CD4-positive, CD25-positive, alpha-beta regulatory T cell (primary cell): ENCODE results near the gene TANC1. TPM values are rescaled to one million over a fixed set of nuclear protein-coding genes. Genes with fewer than 3 reads are reported as not detected.

Experiments used
- ATAC-seq, 2 donors: fragments of 150-1000 bp; cut with Tn5 transposase; one replicate each; pipeline ENCODE4 v1.10.0; 2021; ENCODE audit warnings: low read depth in 2 of 2, moderate number of reproducible peaks in 2 of 2, moderate library complexity in 1 of 2
- DNase-seq, 3 donors: peaks; one replicate each; pipeline versions ENCODE4 v3.0.0 to v3.0.0-alpha.2; 2012 to 2022; ENCODE audit warnings: mixed read lengths in 1 of 3
- H3K27ac ChIP-seq: one replicate; pipeline ENCODE4 v1.7.0; 2013; ENCODE audit warnings: mild to moderate bottlenecking, low read length; ENCODE audit not compliant: insufficient read depth, poor library complexity, severe bottlenecking
- H3K27me3 ChIP-seq: one replicate; pipeline ENCODE4 v1.7.0; 2013; ENCODE audit warnings: low read length; ENCODE audit not compliant: control insufficient read depth, insufficient read depth
- H3K36me3 ChIP-seq: one replicate; pipeline ENCODE4 v1.7.0; 2013; ENCODE audit warnings: mild to moderate bottlenecking, low read length, moderate library complexity; ENCODE audit not compliant: control insufficient read depth, insufficient read depth
- H3K4me1 ChIP-seq: 2 replicates; pipeline ENCODE4 v1.7.0; 2013; ENCODE audit warnings: mild to moderate bottlenecking, low read length; ENCODE audit not compliant: insufficient read depth, control insufficient read depth, poor library complexity, severe bottlenecking
- H3K4me3 ChIP-seq: one replicate; pipeline ENCODE4 v1.7.0; 2013; ENCODE audit warnings: low read depth, mild to moderate bottlenecking, low read length, moderate library complexity
- H3K9me3 ChIP-seq, 2 experiments: 1 replicate in 1 of 2; 2 replicates in 1 of 2; pipeline ENCODE4 v1.7.0; 2013; ENCODE audit warnings: low read length in 2 of 2, mild to moderate bottlenecking in 1 of 2, moderate library complexity in 1 of 2; ENCODE audit not compliant: control insufficient read depth in 2 of 2
- H3K27ac Mint-ChIP-seq, 3 donors: one replicate each; pipeline ENCODE4 v1.8.0; 2020 to 2022; ENCODE audit warnings: mild to moderate bottlenecking in 3 of 3, mixed read lengths in 3 of 3, moderate library complexity in 2 of 3
- H3K27me3 Mint-ChIP-seq: one replicate; pipeline ENCODE4 v1.8.0; 2022; ENCODE audit warnings: mild to moderate bottlenecking, mixed read lengths
- H3K36me3 Mint-ChIP-seq: one replicate; pipeline ENCODE4 v1.8.0; 2020; ENCODE audit warnings: mixed read lengths
- H3K4me1 Mint-ChIP-seq, 4 donors: one replicate each; pipeline ENCODE4 v1.8.0; 2020 to 2022; ENCODE audit warnings: mixed read lengths in 4 of 4, mild to moderate bottlenecking in 1 of 4
- H3K4me3 Mint-ChIP-seq, 4 donors: one replicate each; pipeline ENCODE4 v1.8.0; 2020 to 2022; ENCODE audit warnings: mild to moderate bottlenecking in 4 of 4, mixed read lengths in 4 of 4, moderate library complexity in 3 of 4
- H3K9me3 Mint-ChIP-seq, 7 donors: one replicate each; pipeline ENCODE4 v1.8.0; 2020 to 2022; ENCODE audit warnings: mixed read lengths in 7 of 7, mild to moderate bottlenecking in 3 of 7, moderate library complexity in 2 of 7
- polyA plus RNA-seq, 4 donors: library from polyadenylated mRNA; unstranded; fragments of 300-500 nt; fragmentation: Illumina TruSeq; gene quantifications; one replicate each; pipeline ENCODE4 v1.2.3, GENCODE V29; 2021
- total RNA-seq: library from RNA; stranded (reverse); gene quantifications from one replicate; pipeline ENCODE4 v1.2.3, GENCODE V29; 2022

Gene TANC1
- total and polyA plus RNA-seq, 5 donors from 2014 or later = 0.06 to 0.07 TPM; not detected in 3

DNA sequence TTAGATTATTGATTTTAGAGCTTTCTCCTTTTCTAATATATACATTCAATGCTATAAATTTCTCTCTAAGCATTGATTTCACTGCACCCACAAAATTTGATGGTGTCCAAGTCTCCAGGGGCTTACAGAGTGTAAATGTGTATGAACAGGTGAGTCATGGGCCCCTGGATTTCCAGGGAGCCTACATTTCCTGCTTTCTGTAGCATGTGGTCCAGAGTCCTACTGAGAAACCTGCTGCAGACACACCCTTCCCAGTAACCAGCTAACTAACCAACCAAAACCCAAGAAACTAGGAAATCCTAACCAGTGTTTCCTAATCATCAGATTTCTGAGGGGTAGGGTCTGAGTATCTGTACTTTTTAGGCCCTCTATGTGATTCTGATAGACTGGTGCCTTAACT, 39.5 kb upstream of the TANC1 start:
- no peaks in the 10 kb centered on the region for H3K4me1 Mint-ChIP-seq
- no peak overlapping the region for H3K4me3 ChIP-seq
- no peaks in the 10 kb centered on the region for H3K4me1 ChIP-seq
- no peaks in the 10 kb centered on the region for H3K36me3 Mint-ChIP-seq
- peaks cover 0 to 4% of the 10 kb centered on the region in 2 experiments for H3K9me3 ChIP-seq
- no peak overlapping the region for H3K27ac ChIP-seq
- ATAC-seq (no peak), DNase-seq (peak in 1 of 3 donors; percentile 44)
- H3K9me3 Mint-ChIP-seq = peaks cover 0 to 10% (median 3%) of the 10 kb centered on the region in 7 donors
- no peak overlapping the region for H3K27ac Mint-ChIP-seq
- no peaks in the 10 kb centered on the region for H3K27me3 ChIP-seq
- H3K27me3 Mint-ChIP-seq = peaks cover 4% of the 10 kb centered on the region
- H3K4me3 Mint-ChIP-seq = no peak overlapping the region
- no peaks in the 10 kb centered on the region for H3K36me3 ChIP-seq

DNA sequence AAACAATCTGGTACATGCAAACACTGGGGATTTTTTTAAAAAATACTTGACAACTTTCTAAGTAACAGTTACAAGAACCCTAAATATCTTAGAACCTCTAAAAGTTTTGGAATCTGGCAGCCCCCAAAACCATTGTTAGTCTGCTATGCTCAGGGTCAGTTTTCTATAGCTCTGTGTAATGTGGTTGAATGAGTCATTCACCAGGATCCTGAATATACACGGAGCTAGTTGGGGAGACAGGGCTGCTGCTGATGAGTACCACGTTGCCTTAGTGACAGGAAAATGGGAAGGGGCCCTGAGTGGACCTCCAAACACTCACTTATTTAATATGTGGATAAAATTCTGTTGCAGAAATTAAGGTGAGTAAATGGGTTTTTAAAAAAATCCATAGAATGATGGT, 36.9 kb upstream of the TANC1 start:
- DNase-seq (no peak), ATAC-seq (no peak)
- H3K4me3 ChIP-seq = no peak overlapping the region
- Mint-ChIP-seq H3K27ac (no peak overlapping the region), H3K4me3 (no peak overlapping the region), H3K36me3 (no peaks in the 10 kb centered on the region), H3K27me3 (peaks cover 8% of the 10 kb centered on the region), H3K9me3 (peaks cover 0 to 10% (median 3%) of the 10 kb centered on the region in 7 donors), H3K4me1 (no peaks in the 10 kb centered on the region)
- no peaks in the 10 kb centered on the region for H3K27me3 ChIP-seq
- H3K4me1 ChIP-seq = no peaks in the 10 kb centered on the region
- H3K36me3 ChIP-seq = no peaks in the 10 kb centered on the region
- H3K27ac ChIP-seq = no peak overlapping the region
- H3K9me3 ChIP-seq = peaks cover 0 to 4% of the 10 kb centered on the region in 2 experiments

DNA sequence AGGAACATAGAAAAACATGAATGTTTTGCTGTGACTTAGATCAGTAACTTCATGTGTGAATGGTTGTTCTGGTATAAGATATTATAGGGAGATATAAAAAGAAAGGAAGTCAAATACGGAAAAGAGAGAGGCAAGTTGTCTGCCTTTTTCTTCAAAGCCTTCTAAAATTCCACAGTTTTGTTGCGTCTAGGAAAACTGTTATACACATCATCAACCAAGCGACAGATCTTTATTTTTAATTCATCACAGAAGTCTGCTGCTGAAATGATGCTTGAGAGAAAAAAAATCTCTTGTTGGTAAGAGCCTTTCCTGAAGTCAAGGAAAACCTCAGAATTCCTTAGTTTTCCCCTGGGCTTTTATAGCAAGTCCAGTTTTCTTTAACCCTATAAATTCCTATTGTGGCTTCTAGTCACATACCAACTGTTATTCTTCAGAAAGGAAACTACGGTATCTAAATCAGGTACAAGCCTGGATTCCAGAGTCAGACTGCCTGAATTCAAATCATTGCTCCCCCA, 36.3 kb upstream of the TANC1 start:
- peaks cover 0 to 10% (median 3%) of the 10 kb centered on the region in 7 donors for H3K9me3 Mint-ChIP-seq
- peaks cover 10% of the 10 kb centered on the region for H3K27me3 Mint-ChIP-seq
- no peak overlapping the region for H3K4me3 Mint-ChIP-seq
- H3K27ac ChIP-seq = no peak overlapping the region
- no peak for ATAC-seq
- no peak for DNase-seq
- H3K9me3 ChIP-seq = peaks cover 0 to 4% of the 10 kb centered on the region in 2 experiments
- H3K4me1 Mint-ChIP-seq = no peaks in the 10 kb centered on the region
- H3K36me3 Mint-ChIP-seq = no peaks in the 10 kb centered on the region
- H3K4me1 ChIP-seq = no peaks in the 10 kb centered on the region
- H3K4me3 ChIP-seq = no peak overlapping the region
- no peaks in the 10 kb centered on the region for H3K36me3 ChIP-seq
- H3K27me3 ChIP-seq = no peaks in the 10 kb centered on the region
- no peak overlapping the region for H3K27ac Mint-ChIP-seq

DNA sequence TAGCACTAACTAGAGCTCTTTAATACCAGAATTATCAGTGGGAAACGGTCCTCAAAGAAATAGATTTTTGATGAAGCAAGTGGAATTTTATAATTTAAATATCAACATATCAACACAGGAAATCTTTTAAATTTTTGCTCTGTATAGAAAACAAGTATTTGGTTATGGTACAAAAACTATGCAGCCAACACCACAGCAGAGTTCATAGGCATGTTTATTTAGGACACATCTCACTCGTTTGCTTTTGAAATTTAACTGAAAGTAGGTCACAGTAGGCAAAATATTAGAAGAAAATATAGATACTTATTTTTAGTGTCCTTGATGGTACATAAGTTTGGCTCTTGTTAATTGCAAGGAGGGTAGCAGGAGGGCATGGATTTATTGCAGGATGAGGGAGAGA, 34.3 kb upstream of the TANC1 start:
- Mint-ChIP-seq H3K36me3 (no peaks in the 10 kb centered on the region), H3K4me1 (no peaks in the 10 kb centered on the region), H3K27me3 (peaks cover 17% of the 10 kb centered on the region), H3K4me3 (no peak overlapping the region), H3K27ac (no peak overlapping the region), H3K9me3 (peaks cover 0 to 7% (median 3%) of the 10 kb centered on the region in 7 donors)
- Histone ChIP-seq H3K4me3 (no peak overlapping the region), H3K36me3 (no peaks in the 10 kb centered on the region), H3K27ac (no peak overlapping the region), H3K4me1 (no peaks in the 10 kb centered on the region), H3K9me3 (no peaks in the 10 kb centered on the region), H3K27me3 (no peaks in the 10 kb centered on the region)
- DNase-seq (no peak), ATAC-seq (no peak)

DNA sequence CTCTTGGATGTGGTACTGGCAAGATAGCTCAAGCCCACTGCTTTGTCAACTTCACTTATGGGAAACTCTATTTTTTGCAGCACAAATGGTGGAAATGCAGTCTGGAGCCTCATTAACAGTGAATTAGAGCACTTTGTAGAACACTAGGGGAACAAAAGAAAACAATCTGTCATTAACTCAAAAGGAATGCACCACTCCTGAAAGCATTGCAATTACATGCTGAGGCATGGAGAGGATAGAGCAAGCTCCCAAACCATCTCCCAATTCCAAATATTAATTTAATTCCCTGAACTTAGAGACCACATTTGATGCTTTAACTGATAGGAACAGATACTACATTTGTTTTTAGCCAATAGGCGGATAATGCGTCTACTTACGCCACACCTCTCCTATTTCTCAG, 32.8 kb upstream of the TANC1 start:
- Histone ChIP-seq H3K36me3 (no peaks in the 10 kb centered on the region), H3K9me3 (no peaks in the 10 kb centered on the region), H3K27me3 (no peaks in the 10 kb centered on the region), H3K4me1 (no peaks in the 10 kb centered on the region), H3K4me3 (no peak overlapping the region), H3K27ac (no peak overlapping the region)
- peaks cover 0 to 3% (median 0%) of the 10 kb centered on the region in 7 donors for H3K9me3 Mint-ChIP-seq
- H3K27me3 Mint-ChIP-seq = peaks cover 17% of the 10 kb centered on the region
- H3K27ac Mint-ChIP-seq = no peak overlapping the region
- H3K4me1 Mint-ChIP-seq = no peaks in the 10 kb centered on the region
- H3K36me3 Mint-ChIP-seq = no peaks in the 10 kb centered on the region
- ATAC-seq = no peak
- peak overlapping the region in 1 of 4 donors; percentile 17 for H3K4me3 Mint-ChIP-seq
- DNase-seq = no peak

DNA sequence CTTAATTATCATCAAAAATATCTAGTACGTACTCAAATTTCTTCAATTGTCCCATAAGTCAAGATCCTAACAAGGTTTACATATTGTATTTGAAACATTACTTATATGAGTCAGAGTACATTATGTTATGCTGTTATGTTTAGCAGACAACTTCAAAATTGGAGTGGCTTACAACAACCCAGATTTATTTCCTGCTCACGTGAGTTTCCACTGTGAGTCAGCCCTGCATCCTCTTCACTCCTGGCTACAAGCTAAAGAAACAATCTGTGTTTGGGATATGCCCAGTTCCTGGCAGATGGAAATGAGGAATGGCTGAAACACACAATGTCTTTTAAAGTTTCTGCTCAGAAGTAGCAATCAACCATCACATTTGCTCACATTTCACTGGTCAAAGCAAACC, 31.5 kb upstream of the TANC1 start:
- H3K27ac Mint-ChIP-seq = no peak overlapping the region
- Histone ChIP-seq H3K9me3 (no peaks in the 10 kb centered on the region), H3K4me1 (no peaks in the 10 kb centered on the region), H3K27ac (no peak overlapping the region), H3K4me3 (no peak overlapping the region), H3K36me3 (no peaks in the 10 kb centered on the region), H3K27me3 (no peaks in the 10 kb centered on the region)
- no peak for DNase-seq
- peaks cover 17% of the 10 kb centered on the region for H3K27me3 Mint-ChIP-seq
- H3K4me3 Mint-ChIP-seq = no peak overlapping the region
- H3K36me3 Mint-ChIP-seq = no peaks in the 10 kb centered on the region
- no peaks in the 10 kb centered on the region for H3K9me3 Mint-ChIP-seq
- ATAC-seq = no peak
- H3K4me1 Mint-ChIP-seq = no peaks in the 10 kb centered on the region

DNA sequence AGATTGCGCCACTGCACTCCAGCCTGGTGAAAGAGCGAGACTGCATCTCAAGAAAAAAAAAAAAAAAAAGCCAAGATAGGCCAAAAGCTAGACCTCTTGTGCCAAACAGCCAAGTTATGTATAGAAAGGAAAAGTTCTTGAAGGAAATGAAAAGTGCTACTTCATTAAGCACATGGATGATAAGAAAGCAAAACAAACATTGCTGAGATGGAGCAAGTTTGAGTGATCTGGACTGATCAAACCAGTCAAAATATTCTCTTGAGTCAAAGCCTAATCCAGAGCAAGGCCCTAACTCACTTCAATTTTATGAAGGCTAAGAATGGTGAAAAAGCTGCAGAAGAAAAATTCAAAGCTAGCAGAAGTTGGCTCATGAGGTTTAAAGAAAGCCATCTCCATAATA, 28.1 kb upstream of the TANC1 start:
- H3K4me1 Mint-ChIP-seq = no peaks in the 10 kb centered on the region
- H3K9me3 Mint-ChIP-seq = no peaks in the 10 kb centered on the region
- H3K4me3 Mint-ChIP-seq = no peak overlapping the region
- Histone ChIP-seq H3K9me3 (no peaks in the 10 kb centered on the region), H3K36me3 (no peaks in the 10 kb centered on the region), H3K4me1 (no peaks in the 10 kb centered on the region), H3K27me3 (no peaks in the 10 kb centered on the region), H3K27ac (no peak overlapping the region), H3K4me3 (no peak overlapping the region)
- peaks cover 10% of the 10 kb centered on the region for H3K27me3 Mint-ChIP-seq
- no peak overlapping the region for H3K27ac Mint-ChIP-seq
- DNase-seq = no peak
- ATAC-seq = no peak
- no peaks in the 10 kb centered on the region for H3K36me3 Mint-ChIP-seq

DNA sequence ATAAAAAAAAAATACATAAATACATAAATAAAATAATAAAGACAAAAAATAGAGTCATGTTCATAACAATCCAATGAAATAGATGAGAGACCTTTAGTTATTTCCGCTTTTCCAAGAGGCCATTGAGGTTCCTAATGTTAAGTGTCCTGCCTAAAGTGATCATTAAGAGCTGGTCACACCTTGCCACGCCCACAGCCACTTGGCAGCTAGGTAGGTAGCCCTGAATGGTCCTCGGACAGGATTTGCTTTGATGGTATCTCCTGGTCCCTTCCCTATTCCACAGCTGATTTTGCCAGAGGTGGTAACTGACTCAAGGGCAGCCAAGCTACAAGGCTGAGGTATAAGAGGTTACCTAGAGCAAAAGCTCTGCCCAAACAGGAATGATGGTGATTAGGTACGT, 24.5 kb upstream of the TANC1 start:
- ATAC-seq (no peak), DNase-seq (no peak)
- Histone ChIP-seq H3K27me3 (no peaks in the 10 kb centered on the region), H3K27ac (no peak overlapping the region), H3K4me3 (no peak overlapping the region), H3K4me1 (no peaks in the 10 kb centered on the region), H3K9me3 (no peaks in the 10 kb centered on the region), H3K36me3 (no peaks in the 10 kb centered on the region)
- Mint-ChIP-seq H3K4me1 (no peaks in the 10 kb centered on the region), H3K9me3 (no peaks in the 10 kb centered on the region), H3K27me3 (peaks cover 4% of the 10 kb centered on the region), H3K36me3 (no peaks in the 10 kb centered on the region), H3K4me3 (no peak overlapping the region), H3K27ac (no peak overlapping the region)
